Measurements from ENCODE around the gene EPHA8. TPM values are rescaled to one million over a fixed set of nuclear protein-coding genes. Genes with fewer than 3 reads are reported as not detected.
A peak's percentile ranks its signal among the peaks of the same experiment; 100 is the strongest.

EPHA8 gene
- total and polyA plus RNA-seq, 7 donors: 0.01 to 0.03 TPM; not detected in 5

DNA sequence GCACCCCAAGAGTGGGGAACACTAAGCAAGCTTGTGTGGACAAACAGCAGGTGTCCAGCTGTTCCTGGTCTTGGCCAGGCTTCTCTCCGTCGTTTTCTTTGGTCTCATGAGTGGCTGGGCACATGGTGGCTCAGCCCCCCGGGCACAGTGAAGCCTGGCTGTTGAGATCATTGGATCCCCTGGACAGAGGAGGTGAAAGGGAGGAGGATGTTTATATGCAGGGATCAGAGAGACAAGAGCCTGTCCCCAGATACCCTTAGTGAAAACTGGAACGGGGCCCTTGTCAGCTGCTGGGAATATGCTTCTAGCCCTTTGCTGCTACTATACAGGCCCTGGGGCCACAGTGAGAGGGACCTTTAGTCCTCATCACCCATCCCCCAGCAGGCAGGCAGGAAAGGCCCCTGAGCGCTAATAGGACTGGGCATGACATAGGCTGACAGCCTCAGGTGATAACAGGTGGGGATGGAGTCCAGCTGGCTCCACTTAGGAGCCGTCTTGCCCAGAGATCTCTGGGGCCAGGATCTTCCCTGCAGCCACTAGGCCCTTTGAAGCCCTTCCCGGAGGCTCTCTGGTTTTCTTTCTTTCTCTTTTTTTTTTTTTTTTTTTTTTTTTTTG, 16.4 kb downstream of the EPHA8 start:
- no peak for DNase-seq
- WGBS, 3 donors: 22 to 40% (median 22%) methylated on average over 7 of the region's 7 CpGs

DNA sequence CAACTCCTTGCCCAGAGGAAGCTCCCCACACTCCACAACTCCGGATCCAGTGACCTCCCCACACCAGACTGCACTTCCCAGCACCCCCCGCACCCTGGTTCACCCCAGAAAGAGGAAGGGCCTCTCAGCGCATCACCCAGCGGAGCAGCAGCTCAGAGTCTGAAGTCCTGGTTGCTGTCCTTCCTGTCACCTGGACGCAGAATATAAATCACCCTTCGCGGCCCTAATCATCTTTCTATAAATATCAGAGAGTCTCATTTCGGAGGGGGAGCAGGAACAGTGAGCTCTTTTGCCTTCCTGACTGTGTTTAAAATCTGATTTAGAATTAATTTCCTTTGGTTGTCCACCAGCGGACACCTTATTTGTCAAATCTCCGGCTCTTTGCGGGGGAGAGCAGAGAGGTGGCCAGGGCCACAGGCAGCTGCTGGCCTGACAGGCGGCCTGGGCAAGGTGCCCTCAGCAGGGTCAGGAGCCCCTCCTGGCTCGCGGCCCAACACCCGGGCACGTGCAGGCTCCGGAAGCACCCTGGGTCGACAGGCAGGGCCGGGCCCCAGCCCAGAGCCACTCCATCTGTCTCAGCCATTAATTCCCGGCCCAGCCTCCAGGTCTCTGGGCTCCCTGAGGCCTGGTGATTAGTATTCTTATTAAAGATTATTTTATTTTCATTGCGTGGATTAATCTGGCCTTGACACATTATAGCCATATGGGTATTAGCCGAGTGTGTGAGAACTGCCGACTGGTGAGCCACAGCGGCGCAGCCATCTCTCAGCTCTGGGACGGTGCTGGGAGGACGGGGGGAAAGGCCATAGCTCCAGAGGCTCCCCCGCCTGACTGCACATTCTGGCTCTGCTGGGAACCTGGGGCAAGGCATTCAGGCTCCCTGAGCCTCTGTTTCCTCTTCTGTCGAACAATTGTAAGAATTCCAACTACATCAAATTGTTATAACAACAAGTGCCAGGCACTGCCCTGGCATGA, 19.7 kb downstream of the EPHA8 start:
- intact Hi-C loops (cut with DNase I): no loop called here
- Histone ChIP-seq H3K9me3 (no peaks in the 10 kb centered on the region), H3K4me1 (peaks cover 7% of the 10 kb centered on the region), H3K27ac (no peak overlapping the region), H3K36me3 (ENCODE audit: insufficient read depth in 1 of 2, low read depth in 1 of 2) (no peaks in the 10 kb centered on the region), H3K4me3 (no peak overlapping the region), H3K27me3 (ENCODE audit: insufficient read depth in 3 of 3, low read length in 2 of 3) (no peaks in the 10 kb centered on the region)
- ATAC-seq: peak in 3 of 4 donors; percentile 73 to 80 (median 77)
- peak in 1 of 2 donors; percentile 52 for DNase-seq
- TF ChIP-seq, protein P1, sequence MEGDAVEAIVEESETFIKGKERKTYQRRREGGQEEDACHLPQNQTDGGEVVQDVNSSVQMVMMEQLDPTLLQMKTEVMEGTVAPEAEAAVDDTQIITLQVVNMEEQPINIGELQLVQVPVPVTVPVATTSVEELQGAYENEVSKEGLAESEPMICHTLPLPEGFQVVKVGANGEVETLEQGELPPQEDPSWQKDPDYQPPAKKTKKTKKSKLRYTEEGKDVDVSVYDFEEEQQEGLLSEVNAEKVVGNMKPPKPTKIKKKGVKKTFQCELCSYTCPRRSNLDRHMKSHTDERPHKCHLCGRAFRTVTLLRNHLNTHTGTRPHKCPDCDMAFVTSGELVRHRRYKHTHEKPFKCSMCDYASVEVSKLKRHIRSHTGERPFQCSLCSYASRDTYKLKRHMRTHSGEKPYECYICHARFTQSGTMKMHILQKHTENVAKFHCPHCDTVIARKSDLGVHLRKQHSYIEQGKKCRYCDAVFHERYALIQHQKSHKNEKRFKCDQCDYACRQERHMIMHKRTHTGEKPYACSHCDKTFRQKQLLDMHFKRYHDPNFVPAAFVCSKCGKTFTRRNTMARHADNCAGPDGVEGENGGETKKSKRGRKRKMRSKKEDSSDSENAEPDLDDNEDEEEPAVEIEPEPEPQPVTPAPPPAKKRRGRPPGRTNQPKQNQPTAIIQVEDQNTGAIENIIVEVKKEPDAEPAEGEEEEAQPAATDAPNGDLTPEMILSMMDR (IDR thresholded peaks at IDR 0.05): no peak
- WGBS, 3 donors: 44 to 53% (median 44%) methylated on average over 29 of the region's 29 CpGs

More for the DNA sequence above, 16.4 kb downstream of the EPHA8 start:
- no peaks in the 10 kb centered on the region for H3K9me3 ChIP-seq
- no peak for ATAC-seq
- H3K4me1 ChIP-seq: peaks cover 7% of the 10 kb centered on the region
- intact Hi-C loops (cut with DNase I): no loop called here
- TF ChIP-seq, protein P1 (IDR thresholded peaks at IDR 0.05): no peak
- no peak overlapping the region for H3K27ac ChIP-seq
- H3K27me3 ChIP-seq (ENCODE audit: insufficient read depth in 3 of 3, low read length in 2 of 3): peaks cover 0 to 10% (median 0%) of the 10 kb centered on the region in 3 donors
- H3K36me3 ChIP-seq (ENCODE audit: insufficient read depth in 1 of 2, low read depth in 1 of 2): no peaks in the 10 kb centered on the region
- no peak overlapping the region for H3K4me3 ChIP-seq

DNA sequence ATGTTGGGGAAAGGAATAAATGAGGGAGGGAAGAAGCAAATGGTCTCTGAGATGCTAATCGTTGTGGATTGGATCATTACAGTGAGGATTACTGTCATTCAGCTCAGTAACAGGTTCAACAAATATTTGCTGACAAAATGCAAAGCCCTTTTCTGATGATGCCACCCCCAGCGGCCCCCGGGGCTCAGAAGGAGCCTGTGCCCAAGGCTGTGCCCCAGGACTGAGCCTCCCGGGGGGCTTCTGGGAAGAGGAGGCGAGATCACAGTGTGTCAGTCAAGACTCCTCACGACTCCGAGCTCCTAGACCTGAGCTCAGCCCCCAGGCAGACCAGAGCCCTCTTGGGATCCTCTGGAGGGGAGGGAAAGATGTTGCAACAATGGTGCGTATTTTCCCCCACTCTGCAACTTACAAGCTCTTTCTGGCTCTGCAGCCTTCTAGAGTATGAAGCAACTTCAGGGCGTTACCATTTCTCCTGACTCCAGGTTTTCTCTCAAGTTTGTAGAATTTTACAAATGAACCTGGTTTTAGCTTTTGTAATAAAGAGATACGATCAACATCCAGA, 20.8 kb downstream of the EPHA8 start:
- DNase-seq: peak in 1 of 2 donors; percentile 50

DNA sequence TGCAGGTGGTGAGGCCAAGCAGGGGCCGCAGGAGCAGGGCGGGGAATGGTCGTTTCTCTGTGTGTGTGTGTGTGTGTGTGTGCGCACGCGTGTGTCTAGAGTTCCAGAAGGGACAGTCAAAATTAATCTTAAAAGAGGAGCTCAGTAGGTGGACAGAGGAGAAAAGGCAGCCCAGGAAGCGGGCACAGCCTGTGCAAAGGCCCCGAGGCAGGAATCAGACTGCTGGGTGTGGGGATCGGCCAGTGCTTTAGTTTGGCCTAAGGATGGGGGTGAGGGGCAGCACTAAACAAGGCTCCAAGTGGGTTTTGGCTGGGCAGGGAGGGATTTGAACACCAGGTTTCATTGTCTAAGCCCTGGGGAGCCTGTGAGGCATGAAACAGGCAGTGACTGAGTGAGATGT, 21.7 kb downstream of the EPHA8 start:
- intact Hi-C loops (cut with DNase I): no loop called here
- TF ChIP-seq, protein P1 (IDR thresholded peaks at IDR 0.05): no peak
- no peaks in the 10 kb centered on the region for H3K36me3 ChIP-seq (ENCODE audit: insufficient read depth in 1 of 2, low read depth in 1 of 2)
- H3K27me3 ChIP-seq (ENCODE audit: insufficient read depth in 3 of 3, low read length in 2 of 3): peaks cover 0 to 8% (median 0%) of the 10 kb centered on the region in 3 donors
- peaks cover 7% of the 10 kb centered on the region for H3K4me1 ChIP-seq
- 79 to 94% (median 89%) methylated on average over 9 of the region's 9 CpGs for WGBS, 3 donors
- no peak for ATAC-seq
- DNase-seq: peak in 1 of 2 donors; percentile 8
- no peak overlapping the region for H3K4me3 ChIP-seq
- H3K27ac ChIP-seq: no peak overlapping the region
- no peaks in the 10 kb centered on the region for H3K9me3 ChIP-seq

More for the DNA sequence above, 20.8 kb downstream of the EPHA8 start:
- no peaks in the 10 kb centered on the region for H3K36me3 ChIP-seq (ENCODE audit: insufficient read depth in 1 of 2, low read depth in 1 of 2)
- no peaks in the 10 kb centered on the region for H3K9me3 ChIP-seq
- ATAC-seq: no peak
- intact Hi-C loops (cut with DNase I): no loop called here
- peaks cover 7% of the 10 kb centered on the region for H3K4me1 ChIP-seq
- H3K27ac ChIP-seq: no peak overlapping the region
- 83 to 87% (median 86%) methylated on average over 10 of the region's 10 CpGs for WGBS, 3 donors
- no peak overlapping the region for H3K4me3 ChIP-seq
- H3K27me3 ChIP-seq (ENCODE audit: insufficient read depth in 3 of 3, low read length in 2 of 3): no peaks in the 10 kb centered on the region
- TF ChIP-seq, protein P1 (IDR thresholded peaks at IDR 0.05): no peak

Data from psoas muscle (tissue), 8 donors.